Left ventricle myocardium inferior (tissue), 1 donor: ENCODE results near the gene AHNAK2. TPM values are rescaled to one million over a fixed set of nuclear protein-coding genes. Genes with fewer than 3 reads are reported as not detected.

ENCODE experiments used
- DNase-seq: peaks from one replicate; pipeline ENCODE4 v3.0.0-alpha.2; 2020
- H3K27ac ChIP-seq: fragments of 200-600 bp; replicated peaks from 2 replicates; pipeline ENCODE4 v1.8.0; 2021
- H3K27me3 ChIP-seq: fragments of 200-600 bp; 2 replicates; pipeline ENCODE4 v1.8.0; 2021; ENCODE audit warnings: low read depth
- H3K36me3 ChIP-seq: fragments of 200-600 bp; 2 replicates; pipeline ENCODE4 v1.8.0; 2021
- H3K4me1 ChIP-seq: fragments of 200-600 bp; 2 replicates; pipeline ENCODE4 v1.8.0; 2021
- H3K4me3 ChIP-seq: fragments of 200-600 bp; 2 replicates; pipeline ENCODE4 v1.8.0; 2021; ENCODE audit warnings: mild to moderate bottlenecking, moderate library complexity
- H3K9me3 ChIP-seq: fragments of 200-600 bp; replicated peaks from 2 replicates; pipeline ENCODE4 v1.8.0; 2021
- intact Hi-C: fragments of 100-400 bp; cut with micrococcal nuclease; formaldehyde crosslinking; loops from one replicate; pipeline ENCODE4 v1.11.0; 2022
- total RNA-seq: library from RNA; stranded (reverse); fragmentation: NEBNext Ultra II Directional; extraction: Animal tissue kit (Norgen Biotek cat#: 25700); gene quantifications from one replicate; pipeline ENCODE4 v1.2.1, GENCODE V29; 2021
- TF ChIP-seq, protein P1 (sequence below): fragments of 200-600 bp; IDR thresholded peaks from 2 replicates; pipeline ENCODE4 v1.8.0; 2021; ENCODE audit warnings: antibody characterized with exemption, mild to moderate bottlenecking, borderline replicate concordance
- donor health status: DM: no; HTN: yes; CAD: no; lungs with severe emphysema.

AHNAK2 gene
- total RNA-seq, 1 donor from 2014 or later: 2.5 TPM

DNA sequence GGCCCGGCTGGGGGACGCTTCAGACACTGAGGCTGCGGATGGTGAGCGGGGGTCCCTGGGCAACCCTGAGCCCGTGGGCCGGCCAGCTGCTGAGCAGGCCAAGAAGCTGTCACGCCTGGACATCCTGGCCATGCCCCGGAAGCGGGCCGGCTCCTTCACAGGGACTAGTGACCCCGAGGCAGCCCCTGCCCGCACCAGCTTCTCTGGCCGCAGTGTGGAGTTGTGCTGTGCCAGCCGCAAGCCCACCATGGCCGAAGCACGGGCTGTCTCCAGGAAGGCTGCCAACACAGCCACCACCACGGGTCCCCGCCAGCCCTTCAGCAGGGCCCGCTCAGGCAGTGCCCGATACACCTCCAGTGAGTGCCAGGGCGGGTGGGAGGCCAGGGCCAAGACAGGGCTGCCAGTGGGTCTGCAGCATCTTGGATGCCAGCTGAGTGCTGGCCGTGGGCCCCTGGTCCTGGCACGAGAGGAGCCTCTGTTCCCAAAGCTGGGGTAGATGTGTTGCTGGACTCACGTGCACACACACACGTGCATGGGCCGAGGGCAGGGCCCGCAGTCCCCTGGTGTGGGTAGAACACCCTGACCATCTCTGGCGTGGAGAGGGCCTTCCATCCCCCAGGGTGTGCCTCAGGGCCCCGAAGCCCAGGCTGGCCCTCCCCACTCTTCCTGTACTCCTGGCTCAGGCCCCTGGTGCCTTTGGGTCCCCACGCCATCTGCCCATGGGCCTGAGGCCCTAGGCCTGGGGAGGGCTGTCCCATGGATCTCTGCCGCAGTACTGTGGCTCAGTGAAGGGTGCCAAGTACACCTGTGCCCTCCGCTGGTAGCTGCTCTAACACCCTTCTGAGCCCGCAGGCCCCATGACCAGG is 90.3 kb downstream of the AHNAK2 start:
- intact Hi-C loops: no loop called here
- TF ChIP-seq, protein P1, sequence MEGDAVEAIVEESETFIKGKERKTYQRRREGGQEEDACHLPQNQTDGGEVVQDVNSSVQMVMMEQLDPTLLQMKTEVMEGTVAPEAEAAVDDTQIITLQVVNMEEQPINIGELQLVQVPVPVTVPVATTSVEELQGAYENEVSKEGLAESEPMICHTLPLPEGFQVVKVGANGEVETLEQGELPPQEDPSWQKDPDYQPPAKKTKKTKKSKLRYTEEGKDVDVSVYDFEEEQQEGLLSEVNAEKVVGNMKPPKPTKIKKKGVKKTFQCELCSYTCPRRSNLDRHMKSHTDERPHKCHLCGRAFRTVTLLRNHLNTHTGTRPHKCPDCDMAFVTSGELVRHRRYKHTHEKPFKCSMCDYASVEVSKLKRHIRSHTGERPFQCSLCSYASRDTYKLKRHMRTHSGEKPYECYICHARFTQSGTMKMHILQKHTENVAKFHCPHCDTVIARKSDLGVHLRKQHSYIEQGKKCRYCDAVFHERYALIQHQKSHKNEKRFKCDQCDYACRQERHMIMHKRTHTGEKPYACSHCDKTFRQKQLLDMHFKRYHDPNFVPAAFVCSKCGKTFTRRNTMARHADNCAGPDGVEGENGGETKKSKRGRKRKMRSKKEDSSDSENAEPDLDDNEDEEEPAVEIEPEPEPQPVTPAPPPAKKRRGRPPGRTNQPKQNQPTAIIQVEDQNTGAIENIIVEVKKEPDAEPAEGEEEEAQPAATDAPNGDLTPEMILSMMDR: no peak
- Histone ChIP-seq H3K4me1 (no peaks in the 10 kb centered on the region), H3K4me3 (no peak overlapping the region), H3K27ac (no peak overlapping the region), H3K27me3 (no peaks in the 10 kb centered on the region), H3K9me3 (no peaks in the 10 kb centered on the region), H3K36me3 (peaks cover 46% of the 10 kb centered on the region)
- DNase-seq: peak; percentile 14

Other genes starting within 250 kb of the AHNAK2 start
- gene SIVA1, start 225.2 kb downstream of the AHNAK2 start, total RNA-seq: 55.6 TPM
- gene AKT1, start 182.6 kb downstream of the AHNAK2 start, total RNA-seq: 144 TPM
- 5.7 TPM for gene ZBTB42, start 177.3 kb downstream of the AHNAK2 start, total RNA-seq
- gene CEP170B, start 113.1 kb downstream of the AHNAK2 start, total RNA-seq: 11.7 TPM
- 0.44 TPM for gene PLD4, start 53.5 kb downstream of the AHNAK2 start, total RNA-seq
- gene CLBA1, start 7.4 kb upstream of the AHNAK2 start, total RNA-seq: 2.4 TPM
- gene CDCA4, start 42.7 kb upstream of the AHNAK2 start, total RNA-seq: 2.0 TPM
- gene GPR132, start 87.1 kb upstream of the AHNAK2 start, total RNA-seq: 1.0 TPM
- gene JAG2, start 190.4 kb upstream of the AHNAK2 start, total RNA-seq: 26.1 TPM
- gene NUDT14, start 202.9 kb upstream of the AHNAK2 start, total RNA-seq: 22.9 TPM